ENCODE results near the gene SUDS3.

The SUDS3 gene

DNA sequence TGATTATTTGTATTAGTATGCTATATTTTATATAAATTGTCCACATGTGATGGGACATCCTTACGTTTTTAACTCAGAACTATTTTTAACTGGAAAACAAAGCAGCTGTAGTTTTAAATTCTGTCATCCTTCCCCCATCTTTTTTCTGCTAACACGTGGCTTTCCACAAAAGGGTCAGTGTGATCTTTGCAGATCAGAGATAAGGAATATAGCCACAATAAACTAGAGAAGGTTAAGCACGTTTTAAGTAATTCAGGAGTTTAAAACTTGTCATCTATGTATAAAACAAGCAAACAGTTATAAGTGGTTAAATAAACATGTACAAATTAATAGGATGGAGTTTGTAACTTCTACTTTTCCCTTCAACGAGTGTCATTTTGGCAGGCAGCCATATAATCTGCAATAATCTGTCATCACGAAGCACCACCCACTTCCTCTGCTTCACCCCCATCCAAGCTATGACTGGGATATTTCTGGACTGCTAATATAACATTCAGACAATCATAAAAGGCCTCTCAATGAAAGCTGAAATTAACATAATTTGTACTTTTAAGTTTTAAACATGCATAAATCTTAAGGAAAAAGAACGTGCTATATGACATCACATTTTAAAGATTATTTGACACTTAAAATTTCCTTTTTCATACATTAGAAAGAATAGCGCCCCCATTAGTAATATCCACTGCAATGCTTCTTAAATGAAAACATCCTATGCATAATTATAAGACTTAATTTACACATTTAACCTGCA, 18.9 kb upstream of the SUDS3 start:
- DNase-seq, result peak; percentile 44 to 60

DNA sequence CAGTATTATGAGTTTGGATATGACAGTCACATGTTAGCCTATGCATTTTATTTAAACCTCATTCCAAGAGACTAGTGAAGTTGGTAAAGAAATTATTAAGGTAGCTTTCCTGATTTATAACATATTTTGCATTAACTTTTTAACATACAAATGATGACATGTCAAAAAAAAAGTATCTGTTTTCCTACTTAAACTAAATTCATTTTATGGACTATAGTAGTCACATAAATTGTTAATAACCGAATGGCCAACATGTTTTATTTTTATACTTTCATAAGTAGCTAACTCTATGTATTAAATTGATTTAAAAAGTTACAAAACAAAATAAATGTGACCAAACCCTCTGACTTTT, 18.4 kb upstream of the SUDS3 start:
- no peak for DNase-seq

DNA sequence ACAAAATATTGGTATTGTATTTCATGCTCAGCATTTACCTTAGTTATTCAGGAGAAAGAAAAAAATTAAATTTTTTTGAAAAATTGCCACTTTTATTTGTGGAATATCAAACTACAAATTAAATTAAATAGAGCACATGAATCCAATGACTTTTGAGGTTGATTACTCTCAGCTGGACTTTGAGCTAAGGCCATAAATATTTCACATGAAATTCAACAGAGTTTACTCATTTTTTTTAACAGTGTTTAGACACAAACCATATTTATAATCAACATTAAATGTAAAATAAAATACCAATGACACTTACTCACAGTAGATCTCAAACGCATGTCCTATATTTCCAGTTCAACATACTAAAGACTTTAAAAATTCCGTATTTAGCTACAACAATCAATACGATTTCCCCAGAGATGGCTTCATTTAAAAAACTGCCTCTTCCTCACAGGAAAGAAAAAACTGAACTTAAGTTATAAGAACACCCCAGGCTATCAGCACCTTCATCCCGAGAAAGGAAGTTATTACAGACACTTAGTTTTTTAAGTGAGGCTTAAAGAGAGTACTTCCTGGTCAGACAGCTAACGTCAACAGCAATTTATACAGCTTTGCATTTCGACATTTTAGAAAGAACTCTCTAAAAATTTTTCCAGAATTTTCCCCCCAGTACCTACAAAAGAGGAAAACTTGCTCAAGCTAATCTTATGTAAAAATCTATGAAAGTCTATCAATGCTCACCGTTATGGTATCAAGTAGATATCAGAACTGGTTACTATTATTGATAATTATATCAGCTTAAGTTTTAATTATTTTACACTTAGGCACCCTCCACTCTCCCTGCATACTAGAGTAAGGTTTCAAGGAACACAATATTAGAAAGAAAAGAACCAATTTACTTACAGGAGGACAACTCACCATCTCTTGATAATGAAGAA, 17.5 kb upstream of the SUDS3 start:
- DNase-seq, result no peak

DNA sequence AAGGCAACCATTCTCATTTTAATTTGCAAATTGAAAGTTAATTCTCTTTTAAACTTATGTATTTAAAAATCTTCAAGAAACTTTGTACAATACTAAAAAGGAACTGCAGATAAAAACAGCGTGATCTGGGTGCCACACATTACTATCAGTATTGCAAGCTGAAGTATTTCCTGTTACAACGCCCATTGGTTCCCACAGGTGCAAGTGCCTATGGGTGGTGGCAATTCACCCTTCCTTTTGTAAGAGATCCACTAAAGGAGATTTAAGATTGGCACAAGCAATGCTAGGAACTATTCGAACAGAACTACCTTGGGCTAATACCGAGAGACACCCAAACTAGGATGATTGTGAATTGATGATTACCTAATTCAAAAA, 16.8 kb upstream of the SUDS3 start:
- DNase-seq, result peak; percentile 11 to 17

DNA sequence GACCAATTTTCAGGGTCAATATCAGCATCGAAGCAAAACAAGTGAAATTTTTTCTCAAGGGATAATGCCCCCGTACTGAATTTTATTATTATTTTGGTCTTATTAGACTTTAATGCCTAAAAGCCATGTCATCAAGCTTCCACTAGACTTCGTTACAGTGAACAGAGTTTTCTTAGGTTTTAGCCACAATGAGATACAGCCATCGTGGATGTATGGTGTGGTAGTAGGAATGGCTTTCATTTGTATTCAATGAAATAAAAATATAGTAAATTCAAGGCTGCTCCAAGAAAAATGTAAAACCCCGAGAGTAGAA, 15.3 kb upstream of the SUDS3 start:
- no peak for DNase-seq

DNA sequence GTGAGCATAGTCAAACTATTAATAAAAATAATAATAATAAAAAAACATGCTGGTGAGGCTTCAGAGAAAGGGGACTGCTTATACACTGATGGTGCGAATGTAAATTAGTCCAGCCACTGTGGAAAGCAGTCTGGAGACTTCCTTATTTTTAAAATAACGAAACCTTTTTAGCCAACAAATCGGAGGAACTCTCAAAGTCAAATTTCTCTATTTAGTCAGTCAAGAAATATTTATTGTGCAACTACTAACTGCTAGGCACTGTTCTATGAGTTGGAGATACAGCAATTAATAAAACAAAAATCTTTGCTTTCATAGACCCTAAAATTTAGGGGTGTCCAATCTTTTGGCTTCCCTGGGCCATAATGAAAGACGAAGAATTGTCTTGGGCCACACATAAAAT, 14.5 kb upstream of the SUDS3 start:
- DNase-seq, result no peak

DNA sequence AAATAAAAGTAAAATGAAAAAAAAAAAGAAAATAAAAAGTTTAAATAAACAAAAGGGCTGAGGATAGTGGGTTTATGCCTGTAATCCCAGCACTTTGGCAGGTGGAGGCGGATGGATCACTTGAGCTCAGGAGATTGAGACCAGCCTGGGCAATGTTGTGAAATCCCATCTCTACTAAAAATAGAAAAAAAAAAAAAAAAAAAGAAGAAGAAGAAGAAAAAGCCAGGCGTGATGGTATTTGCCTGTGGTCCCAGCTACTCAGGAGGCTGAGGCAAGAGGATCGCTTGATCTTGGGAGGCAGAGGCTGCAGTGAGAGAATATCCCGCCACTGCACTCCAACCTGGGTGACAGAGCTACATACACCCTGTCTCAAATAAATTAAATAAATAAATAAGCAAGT, 7.5 kb upstream of the SUDS3 start:
- DNase-seq, result no peak

DNA sequence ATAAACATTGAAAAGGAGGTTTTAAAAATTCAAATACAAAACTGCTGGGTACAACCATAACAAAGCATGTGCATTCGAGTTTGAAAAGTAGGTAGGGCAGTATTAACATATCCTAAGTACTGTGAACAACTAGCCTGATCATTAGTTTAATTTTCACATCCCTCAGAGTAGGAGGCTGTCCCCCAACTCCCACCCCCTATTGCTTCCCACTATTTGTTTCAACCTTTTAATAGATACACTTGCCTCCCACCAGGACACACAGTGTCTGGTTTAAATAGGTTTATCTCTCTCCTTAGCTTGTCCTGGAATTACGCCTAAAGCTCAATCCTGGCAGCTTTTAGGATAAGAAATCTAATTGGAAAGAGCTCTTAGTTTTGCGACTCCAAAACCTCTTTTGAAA, 5.8 kb upstream of the SUDS3 start:
- no peak for DNase-seq

DNA sequence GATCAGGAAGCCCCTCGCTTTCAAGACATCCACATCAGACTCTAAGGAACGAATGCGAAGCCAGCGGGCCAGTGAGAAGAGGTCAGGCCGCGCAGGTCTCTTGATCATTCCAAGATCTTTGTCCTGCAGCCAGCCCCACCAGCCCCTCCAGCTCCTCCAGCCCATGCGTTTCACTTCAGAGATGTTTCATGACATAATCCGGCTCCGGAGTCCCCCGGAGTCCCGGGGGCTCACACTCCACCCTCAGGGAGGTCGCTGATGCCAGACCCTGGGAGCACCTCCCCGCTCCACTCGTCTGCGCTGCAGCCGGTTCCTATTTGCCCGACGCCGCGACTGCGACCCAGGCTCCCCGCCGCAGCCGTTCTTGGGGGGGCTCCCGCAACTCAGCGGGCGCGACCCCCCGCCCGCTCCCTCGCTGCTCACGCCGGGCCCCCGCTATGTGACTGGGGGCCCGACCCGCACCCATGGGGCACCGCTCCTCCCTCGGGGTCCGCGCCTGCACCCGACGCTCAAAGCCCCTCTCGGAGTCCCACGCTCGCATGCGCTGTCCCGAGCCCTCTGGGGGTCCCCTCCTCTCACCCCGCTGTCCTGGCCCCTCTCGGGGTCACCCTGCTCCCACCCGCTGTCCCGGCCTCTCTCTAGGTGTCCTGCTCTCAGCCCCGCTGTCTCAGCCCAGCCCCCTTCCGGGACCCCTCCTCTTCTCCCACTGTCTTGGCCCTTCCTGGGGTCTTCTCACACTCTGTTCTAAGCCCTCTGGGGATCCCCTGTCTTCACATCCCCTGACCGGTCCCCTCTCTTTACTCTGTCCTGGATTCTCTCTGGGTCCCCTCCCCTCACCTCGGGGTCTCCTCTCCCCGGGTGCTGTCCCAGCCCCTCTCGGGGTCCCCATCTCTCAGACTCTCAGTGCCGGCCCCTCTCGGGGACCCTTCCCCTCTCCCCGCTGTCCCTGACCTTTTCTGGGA, 4.8 kb upstream of the SUDS3 start:
- DNase-seq, result peak in 1 of 2 donors; percentile 8

DNA sequence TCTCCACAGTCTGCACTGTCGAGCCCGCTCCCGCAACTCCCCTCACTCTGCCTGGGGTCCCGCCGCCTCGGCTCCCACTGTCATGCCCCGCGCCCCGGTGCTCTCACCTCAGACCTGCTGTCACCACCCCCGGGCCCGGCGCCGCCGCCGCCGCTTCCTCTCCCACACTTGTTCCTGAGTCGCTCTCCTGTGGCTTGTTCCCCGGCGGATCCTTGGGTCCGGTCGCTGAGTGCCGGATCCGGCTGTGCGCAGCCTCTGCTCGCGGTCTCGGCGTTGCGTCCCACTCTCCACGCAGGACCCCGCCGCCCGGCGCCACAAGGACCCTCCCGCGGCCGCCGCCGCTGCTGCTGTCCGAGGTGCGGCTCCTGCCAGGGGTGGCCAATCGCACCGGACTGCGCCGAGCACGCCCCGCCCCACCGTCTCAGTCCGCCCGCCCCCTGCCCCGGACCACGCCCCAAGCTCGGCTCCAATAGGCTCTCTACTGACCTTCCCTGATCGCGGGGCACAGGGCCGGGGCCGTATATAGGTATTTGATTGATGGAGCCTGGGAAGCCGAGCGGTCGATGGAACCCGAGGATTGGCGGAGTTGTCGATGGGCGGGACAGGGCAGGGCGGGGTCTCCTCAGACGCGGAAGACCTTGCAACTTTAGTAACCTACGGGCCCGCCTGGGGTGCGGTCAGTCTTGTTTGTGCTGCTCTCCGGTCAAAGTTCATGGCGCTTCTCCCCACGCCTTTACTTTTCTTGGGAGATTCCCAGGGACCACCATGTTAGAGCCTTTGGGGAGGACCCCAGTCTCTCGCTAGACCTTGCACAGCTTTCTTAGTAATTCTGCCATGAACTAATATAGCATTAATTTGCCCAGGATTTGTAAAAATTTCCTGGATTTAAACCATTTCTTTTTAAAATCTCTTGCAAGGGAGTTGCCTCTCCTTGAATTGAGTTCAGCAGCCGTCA, 3.5 kb upstream of the SUDS3 start, which contains the start of gene TAOK3:
TAOK3 (minus strand) TSS at position 367 of the 955 bp plus-strand sequence. CDS start 117,340 bp downstream, outside the sequence.
- DNase-seq, result peak; percentile 96 to 98

DNA sequence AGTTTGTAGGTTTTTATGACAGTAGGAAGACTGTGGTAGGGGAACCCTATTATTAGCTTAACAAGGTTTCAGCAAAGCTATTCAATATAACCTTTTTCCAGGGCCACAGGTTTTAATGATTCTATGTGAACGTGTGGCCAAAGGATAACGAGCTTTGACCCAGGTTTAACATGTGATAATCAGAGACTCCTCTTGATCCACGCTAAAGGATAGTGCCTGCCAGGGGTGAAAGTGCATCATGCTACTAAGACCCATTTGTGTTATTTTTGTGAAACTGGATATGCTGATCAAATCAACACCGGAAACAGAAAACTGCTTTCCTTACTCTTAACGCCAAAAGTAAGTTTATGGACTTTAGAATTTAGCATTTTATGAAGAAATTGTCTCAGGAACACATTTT, 2.7 kb upstream of the SUDS3 start:
- DNase-seq, result no peak

DNA sequence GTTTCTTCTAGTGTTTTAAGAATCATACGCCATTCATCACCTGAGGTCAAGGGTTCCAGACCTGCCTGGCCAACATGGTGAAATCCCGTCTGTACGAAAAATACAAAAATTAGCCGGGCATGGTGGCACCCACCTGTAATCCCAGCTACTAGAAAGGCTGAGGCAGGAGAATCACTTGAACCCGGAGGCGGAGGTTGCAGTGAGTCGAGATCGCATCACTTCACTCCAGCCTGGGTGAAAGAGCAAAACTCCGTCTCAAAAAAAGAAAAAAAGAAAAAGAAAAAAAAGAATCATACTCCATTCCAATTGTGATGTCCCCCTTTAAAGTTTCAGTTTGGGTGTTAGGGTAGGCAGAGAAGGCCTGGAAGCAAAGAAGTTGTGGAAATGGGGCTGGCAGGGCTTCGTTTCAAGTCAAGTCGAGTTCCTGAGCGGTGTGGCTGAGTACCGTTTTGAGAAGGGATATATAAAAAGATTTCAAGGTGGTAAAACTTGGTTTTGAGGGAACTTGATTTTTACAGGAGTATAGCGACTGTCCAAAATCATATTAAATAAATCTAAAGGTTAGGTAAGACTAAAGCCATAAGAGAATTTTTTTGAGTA, 2.1 kb upstream of the SUDS3 start:
- no peak for DNase-seq

DNA sequence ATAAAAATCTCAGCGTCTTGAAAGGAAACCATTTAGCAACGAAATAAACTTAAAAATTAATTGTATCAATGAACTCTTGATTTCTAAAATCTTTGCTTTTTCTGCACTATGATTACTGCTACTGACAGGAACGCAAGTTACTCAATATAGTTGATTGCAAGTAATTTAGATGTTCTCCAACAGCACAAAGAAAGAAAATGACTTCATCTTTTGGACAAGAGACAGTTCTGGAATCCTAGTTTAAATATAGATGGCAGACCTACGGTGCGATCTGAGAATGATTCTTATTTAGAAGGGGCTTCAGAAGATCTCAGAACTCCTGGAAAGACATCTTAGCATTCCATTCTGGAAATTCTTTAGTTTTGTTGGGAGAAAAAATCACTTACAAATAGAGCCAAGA, 1.4 kb upstream of the SUDS3 start:
- no peak for DNase-seq

DNA sequence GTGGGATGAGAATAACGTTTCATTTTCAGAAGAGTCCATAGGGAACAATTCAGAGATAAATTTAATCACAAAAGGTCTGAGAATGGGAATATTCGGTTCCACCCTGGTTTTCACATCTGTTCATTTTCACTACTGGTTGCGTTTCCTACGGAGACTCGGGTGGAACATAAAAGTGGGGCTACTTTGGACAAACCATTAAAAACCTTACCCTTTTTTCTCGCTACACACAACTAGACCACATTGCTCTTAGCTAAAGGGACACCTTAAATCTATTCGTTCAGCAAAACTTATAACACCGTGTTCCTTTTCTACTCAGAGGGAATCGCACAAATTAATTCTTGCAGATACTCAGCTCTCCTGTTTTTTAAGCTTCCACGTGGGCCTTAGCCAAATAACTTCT, 1.0 kb upstream of the SUDS3 start:
- no peak for DNase-seq

DNA sequence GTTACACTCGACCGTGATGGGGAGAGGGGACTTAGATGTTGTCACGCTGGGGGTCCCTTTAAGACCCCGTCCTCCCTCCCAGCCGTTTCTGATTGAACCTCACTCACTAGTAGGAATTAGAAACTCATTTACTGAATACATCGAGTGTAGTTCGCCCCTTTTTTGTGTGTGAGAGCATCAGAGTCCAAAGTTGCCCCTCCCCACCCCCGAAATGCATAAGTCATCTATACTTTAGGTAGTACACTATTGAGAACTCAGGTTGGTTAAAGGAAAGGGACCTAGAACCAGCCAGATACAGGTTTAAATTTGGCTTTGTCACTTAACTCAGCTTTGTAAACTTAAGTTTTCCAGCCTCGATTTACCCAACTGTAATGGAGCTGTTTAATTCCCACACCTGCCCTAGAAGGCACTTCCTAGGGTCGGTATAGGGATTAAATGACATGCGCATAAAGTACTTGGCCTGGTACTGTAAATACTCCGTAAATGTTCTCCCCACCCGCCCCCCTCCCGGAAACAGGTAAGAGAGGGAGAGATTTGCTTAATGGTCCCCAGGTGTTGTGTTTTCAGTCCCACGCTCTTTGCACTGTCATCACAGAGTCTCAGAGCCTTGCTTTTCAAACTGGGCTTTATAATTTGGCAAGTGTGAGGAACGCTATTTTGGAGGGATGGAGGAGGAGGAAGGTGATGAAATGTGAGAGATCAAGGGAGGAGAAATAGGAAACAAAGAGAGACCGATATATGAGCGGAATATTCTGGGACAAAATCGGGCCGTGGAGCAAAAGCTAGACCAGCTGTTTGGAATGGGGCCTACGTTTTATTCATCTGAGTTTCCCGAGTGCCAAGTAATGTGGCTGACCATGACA, 897 bp downstream of the SUDS3 start:
- no peak for DNase-seq

DNA sequence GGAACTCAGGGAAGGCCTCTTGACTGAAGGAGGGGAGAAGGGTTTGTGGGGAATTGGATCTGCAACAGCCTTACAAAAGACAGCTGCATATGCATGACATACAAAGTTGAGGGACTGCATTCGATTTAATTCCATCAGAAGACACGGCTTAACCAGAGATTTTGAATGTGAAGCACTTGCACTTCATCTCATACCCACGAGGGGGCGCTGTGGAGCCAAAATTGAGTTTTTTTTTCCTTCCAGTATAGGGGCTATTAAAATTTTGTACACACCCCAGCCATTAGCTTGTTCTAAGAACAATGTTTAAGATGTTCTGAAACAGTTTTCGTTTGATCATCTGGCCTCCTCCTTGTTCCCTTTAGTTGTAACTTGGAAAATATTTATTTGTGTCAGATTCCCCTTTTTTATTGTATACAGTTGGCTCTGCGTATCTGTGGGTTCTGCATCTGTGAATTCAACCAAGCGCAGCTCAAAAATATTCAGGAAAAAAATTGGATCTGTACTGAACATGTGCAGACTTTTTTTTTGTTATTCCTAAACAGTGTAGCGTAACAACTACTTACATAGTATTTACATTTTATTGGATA, 1.6 kb downstream of the SUDS3 start:
- peak; percentile 55 to 77 for DNase-seq

DNA sequence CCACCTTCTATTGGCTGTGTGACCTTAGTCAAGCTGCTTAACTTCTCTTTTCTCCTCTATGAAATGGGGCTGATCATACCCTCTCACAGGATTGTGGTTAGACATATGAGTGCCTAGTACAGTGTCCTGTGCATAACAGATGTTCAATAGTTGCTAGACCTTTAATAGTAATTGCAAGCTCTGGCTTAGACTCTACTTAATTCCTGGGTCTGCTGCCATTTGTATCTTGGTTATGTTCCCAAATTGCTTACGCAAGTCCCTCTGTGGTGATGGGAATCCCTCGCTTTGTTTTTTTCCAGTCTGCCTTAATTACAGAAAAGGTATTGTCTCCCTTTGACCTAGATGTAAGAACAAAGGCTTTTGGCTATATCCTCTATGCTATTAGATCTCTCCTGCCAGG, 15.1 kb downstream of the SUDS3 start:
- no peak for DNase-seq

DNA sequence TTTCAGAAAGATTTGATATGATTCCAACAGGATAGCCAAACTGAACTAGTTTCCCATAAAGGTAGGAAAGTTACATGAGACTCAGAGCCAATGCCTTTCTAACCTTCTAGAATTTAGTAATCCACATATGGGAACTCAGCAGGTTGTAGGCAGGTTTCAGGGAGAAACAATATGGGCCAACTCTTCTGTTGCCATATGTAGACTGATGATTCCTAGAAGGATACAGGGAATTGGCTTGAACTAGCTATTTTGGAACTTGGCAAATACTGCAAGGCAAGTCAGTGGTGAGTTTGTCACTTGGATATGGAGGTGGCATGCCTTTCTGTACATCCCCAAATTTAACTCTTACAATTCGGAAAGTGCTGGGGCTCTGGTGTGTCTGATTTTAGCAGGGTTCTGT, 15.5 kb downstream of the SUDS3 start:
- DNase-seq, result no peak

DNA sequence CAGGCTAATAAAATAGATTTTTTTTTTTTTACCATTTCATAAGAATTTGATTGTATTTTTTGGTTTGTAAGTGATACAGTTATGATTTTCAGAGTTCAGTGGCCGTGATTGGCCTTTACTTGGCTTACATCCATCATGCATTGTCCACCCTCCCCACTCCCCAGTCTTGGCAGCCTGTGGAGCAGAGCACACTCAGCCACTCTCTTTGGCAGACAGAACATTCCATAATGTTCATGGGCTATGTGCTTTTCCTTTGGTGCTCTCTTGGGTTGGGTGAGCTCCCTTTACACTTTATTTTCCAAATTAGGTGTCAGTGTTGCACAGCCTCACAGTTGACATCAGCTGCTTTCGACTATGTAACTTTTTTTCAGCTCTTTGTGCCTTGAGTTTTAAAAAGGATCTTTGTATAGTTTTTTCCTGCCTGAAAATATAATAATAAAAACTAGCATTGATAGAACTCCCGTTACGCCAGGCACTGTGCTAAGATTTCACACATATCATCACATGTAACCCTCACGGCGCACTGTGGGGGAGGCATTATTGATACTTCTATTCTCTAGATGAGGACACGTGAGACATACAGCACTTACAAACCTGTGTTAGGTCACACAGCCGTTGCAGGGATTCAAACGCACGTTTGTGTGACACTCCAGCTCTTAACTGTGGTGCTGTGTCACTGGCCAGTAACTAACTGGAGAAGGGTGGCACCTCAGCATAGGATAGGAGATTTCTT, 21.5 kb downstream of the SUDS3 start:
- no peak for DNase-seq
